ENCODE results near the gene DENND5A.

DNA sequence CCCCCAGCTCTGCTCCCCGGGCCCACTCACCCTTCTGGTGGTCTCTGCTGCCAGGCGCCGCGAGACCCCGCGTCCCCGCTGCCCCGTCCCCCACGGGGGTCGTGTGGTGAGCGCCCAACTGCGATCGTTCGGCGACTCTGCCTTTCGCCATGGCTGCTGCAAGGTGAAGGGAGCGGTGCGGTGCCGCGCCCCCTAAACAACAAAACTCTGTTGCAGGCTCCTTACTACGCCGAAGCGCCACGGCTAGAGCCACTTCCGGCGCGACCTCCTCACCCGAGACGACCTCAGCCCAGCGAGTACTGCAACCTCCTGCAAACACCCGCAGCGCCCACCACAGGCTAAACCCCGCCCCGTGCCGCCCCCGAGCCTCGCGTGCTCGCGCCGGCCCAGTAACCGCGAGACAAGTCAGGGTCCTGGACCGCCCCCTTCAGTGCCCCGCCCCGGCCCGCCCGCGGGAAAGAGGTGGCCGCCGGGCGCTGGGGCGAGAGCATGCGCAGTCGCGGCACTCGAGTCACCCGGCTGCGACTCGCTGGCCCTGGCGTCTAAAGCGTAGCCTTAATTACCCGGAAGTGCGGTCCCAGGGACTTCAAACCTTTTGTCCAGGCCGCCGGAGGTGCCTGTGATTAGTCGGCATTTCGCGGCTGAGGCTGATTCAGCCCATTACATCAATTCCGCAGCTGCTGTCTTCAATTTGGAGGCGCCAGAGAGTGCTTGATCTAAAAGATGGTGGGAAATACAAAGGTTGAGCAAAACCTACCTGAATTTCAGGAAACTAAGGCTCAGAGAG, 49.3 kb upstream of the DENND5A start, which contains the start of gene TMEM41B:
- TF ChIP-seq, protein P1, sequence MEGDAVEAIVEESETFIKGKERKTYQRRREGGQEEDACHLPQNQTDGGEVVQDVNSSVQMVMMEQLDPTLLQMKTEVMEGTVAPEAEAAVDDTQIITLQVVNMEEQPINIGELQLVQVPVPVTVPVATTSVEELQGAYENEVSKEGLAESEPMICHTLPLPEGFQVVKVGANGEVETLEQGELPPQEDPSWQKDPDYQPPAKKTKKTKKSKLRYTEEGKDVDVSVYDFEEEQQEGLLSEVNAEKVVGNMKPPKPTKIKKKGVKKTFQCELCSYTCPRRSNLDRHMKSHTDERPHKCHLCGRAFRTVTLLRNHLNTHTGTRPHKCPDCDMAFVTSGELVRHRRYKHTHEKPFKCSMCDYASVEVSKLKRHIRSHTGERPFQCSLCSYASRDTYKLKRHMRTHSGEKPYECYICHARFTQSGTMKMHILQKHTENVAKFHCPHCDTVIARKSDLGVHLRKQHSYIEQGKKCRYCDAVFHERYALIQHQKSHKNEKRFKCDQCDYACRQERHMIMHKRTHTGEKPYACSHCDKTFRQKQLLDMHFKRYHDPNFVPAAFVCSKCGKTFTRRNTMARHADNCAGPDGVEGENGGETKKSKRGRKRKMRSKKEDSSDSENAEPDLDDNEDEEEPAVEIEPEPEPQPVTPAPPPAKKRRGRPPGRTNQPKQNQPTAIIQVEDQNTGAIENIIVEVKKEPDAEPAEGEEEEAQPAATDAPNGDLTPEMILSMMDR (conservative IDR thresholded peaks at IDR 0.05; ENCODE audit: low read length), result peak; percentile 40; the same call in 1 of the 2 replicates
- no peak for TF ChIP-seq EZH2phosphoT487 (IDR thresholded peaks at IDR 0.05; ENCODE audit: borderline replicate concordance, low read depth, low read length)
